ENCODE data around the gene KCNAB3.

The KCNAB3 gene

DNA sequence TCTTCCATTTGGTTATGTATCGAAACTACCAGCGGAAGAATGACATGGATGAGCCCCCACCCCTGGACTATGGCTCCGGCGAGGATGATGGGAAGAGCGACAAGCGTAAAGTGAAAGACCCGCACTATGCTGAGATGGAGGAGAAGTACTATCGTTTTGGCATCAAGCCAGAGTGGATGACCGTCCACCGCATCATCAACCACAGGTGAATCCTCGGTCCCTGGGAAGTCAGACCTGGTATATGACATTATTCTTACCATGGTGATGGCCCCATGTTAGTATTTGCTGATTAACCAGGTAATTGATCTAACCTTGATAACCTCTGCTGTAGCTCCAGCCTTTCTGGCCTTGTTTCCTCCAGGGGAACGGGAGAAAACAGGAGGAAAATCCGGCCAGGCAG lies 32.6 kb downstream of the KCNAB3 start:
- DNase-seq: no peak

DNA sequence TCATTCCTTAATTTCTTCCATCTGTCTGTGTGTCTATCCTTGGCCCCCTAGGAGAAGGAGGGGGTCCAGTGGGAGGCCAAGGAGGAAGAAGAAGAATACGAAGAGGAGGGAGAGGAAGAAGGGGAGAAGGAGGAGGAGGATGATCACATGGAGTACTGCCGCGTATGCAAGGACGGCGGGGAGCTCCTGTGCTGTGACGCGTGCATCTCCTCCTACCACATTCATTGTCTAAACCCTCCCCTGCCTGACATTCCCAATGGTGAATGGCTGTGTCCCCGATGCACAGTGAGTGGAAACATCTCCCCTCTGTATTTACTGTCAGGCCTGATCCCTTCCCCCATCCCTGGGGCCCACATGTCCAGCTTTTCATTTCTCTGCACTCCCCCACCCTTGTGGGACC lies 34.8 kb downstream of the KCNAB3 start:
- no peak for DNase-seq

GRCh38 chr17:7894226-7894625 lies 35.4 kb downstream of the KCNAB3 start:
- DNase-seq: no peak

DNA sequence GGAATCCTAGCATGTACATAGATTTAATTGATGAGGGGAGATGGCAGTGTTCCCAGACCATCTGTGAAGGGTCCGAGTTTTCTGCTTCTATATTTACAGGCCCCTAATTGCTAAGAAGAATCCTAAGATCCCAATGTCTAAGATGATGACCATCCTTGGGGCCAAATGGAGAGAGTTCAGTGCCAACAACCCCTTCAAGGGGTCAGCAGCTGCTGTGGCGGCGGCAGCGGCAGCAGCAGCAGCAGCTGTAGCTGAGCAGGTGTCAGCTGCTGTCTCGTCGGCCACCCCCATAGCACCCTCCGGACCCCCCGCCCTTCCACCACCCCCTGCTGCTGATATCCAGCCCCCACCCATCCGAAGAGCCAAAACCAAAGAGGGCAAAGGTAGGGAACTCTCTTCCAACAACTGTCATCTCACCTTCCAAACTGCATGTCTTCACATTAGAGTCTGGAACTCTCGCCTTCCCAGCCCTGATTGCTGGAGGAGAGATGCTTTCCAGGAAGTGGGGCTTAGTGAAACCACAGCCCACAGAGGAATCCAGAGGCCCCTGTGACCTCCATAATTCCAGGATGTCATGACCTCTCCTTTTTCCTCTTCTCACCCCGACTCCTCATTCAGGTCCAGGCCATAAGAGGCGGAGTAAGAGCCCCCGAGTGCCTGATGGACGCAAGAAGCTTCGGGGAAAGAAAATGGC lies 36.3 kb downstream of the KCNAB3 start:
- DNase-seq: no peak

DNA sequence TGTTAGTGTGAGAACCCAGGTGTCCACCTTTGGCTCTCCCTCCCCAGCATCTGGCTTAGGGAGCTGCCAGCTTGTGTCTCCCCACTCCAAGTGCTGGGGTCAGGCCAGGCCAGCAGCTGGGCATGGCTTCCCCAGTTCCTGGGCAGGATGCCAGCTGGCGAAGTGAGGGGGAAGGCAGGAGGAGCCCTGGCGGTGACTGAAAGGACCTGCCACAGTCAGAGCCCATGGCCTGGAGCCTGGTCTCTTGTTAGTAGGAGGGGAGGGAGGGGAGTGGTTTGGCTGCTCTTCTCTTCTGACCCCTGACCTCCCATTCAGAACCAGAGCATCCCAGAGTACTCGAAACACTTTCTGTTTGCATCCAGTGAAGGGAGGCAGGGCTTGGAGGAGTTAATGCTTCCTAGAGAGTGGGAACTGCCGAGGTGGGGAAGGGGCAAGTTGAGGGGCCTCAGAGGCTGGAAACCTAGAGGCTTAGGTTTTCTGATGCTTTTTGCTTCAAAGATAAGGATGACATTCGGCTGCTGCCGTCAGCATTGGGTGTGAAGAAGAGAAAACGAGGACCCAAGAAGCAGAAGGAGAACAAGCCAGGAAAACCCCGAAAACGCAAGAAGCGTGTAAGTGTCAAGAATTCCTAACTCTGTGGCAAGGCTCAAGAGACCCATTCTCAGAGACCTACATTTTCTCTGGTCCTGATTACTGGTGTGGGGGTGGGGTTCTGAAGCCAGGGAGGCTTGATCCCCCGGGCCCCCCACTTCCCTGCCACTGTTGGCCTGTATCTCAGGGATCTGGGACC lies 40.3 kb downstream of the KCNAB3 start:
- DNase-seq: peak; percentile 94

DNA sequence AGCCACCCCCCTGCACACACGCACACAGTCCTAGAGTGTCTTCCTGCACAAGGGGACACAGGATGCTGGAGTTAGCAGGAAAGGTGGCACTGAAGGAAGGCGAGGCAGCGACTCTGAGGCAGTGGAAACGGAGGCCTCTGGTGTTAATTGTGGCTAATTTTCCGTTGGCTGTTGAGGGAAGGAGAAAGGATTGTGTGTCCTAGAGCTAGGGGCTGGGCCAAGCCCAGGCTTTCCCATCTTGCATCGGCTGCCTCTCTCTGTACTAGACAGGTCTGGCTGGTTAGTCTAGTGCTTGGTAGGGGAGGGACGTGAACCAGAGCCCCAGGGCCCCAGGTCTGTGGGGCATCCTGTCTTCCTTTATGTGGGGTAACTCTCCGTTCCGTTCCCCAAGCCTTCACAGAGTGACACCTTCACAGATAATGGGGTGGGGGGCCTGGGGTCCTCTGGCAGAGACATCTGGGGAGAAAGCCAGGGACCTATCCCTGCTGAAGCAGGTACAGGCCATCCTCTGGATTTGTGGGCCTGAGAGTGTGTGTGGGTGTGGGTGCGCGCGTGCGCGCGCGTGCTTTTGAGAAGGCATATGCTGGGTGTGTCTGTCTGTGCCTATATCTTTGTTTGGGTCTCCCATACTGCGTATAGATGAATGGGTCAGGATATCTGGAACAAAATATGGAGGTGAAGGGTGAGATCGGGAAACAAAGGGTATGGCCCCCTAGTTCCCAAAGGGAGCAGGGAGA lies 41.3 kb downstream of the KCNAB3 start, which contains the start of gene CHD3:
TSS of gene CHD3 (plus strand) at position 606 of the 737 bp plus-strand sequence. CDS start 212 bp downstream, outside the sequence.
- no peak for DNase-seq

DNA sequence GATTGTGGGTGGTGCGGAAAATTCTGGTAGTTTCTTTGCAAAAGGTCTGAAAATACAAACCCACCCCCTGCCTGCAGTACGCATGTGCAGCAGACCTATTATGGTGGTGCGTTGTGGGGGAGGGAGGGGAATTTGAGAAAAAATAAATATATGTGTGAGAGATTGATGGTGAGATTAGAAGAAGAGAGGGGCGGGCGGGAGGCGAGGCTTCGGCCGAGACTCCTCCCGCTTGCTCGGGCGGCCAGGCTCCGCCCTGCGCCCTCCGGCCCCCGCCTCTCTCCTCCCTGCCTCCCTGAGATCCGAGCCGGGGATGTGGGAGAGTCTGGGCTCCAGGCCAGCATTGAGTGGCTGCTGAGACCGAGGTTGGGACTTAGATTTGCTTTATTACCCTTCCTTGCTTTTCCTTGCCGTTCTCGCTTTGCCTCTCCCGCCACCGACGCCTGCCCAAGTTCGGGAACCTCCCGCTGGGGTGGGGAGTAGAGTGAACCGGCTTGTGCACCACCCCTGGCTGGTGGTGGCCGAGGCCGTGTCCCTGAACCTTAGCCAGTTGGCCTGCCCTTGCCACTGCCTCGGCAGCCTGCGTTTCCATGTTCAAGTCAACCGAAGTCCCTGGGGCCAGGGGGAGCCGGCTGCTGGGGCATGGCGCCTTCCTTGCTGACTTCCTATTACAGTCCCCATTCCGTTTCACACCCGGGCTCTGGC lies 42.0 kb downstream of the KCNAB3 start:
- peak; percentile 80 for DNase-seq

DNA sequence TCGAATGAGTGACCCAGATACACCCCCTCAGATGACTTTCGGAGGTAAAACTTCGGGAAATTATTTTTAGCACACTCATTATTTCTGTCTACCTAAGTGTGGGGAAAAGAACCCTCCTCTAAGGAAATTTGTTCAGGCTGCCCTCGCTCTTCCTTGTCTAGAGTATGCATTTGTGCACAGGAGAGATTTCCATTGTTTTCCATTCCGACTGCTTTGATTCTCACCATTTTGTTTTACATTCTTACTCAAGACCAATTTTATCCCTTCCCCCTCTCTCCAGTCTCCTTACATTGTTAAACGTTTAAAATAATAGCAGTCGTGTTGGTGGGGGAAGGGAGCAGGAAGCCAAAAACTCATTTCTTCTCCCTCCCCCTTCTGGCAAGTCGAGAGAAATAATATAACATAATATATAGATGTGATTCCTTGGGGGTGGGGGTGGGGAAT lies 42.6 kb downstream of the KCNAB3 start:
- no peak for DNase-seq

DNA sequence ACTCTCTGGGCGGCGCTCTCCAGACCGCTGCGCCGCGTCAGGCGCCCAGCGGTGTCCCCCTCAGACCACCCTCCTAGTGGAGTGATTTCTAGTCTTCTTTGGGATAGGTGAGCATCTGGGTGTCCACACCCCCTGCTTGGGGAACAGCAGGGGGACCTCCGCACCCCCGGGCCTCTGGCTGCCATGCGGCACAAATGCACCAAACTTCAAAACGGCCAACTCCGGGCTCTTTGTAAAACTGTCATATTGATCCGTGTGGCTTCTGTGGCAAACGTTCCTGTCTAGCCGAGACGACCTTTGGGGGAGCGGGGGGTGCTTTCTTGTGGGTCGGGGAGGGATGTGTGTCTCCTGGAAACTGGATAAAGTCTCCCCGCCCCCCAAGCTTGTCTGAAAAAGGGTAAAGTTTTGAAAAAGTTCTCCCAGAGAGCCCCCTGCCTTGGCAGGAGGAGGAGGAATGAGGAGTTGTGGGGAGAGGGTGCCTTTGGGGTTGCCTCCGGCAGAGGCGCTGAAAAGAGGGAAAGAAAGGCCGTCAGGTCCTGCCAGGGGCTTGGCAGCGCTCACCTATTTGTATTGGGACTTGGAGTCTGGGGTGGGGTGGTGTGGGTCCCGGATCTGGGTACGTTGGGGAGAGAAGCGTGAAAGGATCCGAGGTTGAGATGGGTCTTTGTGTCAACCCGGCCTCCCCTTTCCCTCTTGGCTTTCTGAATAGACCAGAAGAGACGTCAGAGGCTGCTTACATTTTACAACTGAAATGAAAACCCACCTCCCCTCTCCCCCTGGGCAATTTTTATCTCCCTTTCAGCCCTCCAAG lies 43.2 kb downstream of the KCNAB3 start:
- DNase-seq: no peak

DNA sequence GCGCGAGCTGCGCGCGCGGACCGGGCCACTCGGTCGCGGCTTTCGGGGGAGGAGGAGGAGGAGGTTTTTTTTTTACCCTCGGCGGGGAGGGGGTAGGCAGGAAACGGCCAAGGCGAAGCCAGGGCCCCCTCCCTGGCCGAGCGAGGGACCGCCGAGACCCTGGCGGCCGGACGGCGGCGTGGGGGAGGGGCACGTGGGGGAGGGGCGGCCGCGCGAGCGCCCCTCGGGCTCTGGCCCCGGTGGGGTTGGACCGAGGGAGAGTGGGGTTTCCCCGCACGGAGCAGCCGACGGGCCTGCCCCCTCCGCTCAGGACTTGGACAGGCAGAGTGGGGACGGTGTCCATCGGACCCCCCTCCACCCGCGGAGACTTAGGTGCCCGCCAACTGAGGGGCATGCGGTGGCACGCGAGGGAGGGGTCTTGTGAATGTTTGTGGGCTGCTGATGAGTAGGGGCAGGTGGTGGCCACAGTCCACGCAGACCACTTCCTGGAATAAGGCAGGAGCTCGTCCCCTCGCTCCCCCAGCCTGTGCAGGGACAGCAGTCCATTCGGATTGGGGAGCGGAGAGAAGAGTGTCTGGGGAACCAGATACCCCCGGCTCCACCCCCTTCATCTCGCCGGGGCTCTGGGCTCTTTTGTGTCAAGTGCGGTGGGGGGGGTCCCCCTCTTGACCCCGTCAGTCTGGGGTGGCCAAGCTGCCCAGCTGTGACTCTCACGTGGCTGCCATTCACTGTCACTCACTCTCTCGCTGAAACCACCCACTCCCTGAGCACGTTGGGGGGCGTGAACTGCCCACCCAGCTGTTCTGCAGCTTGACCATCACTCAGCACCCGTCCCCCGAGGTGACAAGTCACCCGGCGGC lies 44.1 kb downstream of the KCNAB3 start:
- DNase-seq: peak; percentile 39

DNA sequence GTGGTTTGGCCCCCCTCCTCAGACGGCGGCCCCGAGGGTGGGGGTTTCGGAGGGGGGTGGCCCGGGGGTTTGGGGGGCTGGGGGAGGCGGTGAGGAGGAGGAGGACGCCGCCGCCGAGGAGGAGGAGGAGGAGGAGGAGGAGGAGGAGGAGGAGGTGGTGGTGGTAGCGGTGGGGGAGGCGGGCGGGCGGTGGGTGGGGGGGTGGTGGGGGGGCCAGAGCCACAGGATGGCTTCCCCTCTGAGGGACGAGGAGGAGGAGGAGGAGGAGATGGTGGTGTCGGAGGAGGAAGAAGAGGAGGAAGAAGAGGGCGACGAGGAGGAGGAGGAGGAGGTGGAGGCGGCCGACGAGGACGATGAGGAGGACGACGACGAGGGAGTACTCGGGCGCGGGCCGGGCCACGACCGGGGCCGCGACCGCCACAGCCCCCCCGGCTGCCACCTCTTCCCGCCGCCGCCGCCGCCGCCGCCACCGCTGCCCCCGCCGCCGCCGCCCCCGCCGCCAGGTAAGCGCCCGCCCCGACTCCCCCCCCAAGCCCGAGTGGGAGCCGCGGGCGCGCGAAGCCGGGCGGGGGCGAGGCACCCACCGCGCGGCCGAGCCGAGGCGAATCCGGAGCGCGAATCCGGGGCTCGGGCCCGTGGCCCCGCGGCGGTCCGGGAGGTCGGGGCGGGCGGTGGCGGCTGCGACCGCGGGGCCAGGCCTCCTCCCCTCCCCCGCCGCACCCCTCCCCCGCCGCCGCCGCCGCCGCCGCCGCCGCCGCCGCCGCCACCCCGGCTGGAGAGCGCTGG lies 44.9 kb downstream of the KCNAB3 start:
- DNase-seq: no peak

DNA sequence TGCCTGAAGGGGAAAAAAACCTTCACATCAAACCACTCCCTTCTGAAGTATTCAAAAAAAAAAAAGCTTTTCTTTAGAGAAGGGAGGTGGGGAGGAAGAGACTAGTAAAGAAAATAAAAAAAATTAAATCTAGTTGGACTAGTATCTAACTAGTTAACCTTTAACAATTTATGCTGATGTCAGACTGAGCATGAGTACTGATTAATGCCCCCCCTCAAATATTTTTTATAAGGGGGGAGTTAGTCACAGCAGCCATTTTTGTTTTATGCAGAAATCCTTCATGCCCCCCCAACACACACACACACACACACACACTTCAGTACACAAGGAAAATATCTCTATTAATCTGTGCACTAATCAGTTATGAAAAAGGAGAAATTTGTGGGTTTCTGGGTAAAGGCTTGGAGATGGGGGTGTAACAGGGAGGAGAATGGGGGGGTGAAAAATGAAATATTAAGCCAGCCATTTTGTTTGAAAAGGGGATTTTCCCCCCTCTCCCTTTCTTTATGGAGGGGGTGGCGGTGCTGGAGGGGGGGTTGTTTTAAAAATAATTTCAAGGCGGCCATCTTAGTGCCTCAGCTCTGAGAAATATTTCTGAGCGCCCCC lies 45.8 kb downstream of the KCNAB3 start:
- DNase-seq: no peak

- DNase-seq: no peak
Measured at GRCh38 chr17:7882629-7883028, 47.0 kb downstream of the KCNAB3 start.

GRCh38 chr17:7882068-7882467 lies 47.6 kb downstream of the KCNAB3 start:
- DNase-seq: no peak

DNA sequence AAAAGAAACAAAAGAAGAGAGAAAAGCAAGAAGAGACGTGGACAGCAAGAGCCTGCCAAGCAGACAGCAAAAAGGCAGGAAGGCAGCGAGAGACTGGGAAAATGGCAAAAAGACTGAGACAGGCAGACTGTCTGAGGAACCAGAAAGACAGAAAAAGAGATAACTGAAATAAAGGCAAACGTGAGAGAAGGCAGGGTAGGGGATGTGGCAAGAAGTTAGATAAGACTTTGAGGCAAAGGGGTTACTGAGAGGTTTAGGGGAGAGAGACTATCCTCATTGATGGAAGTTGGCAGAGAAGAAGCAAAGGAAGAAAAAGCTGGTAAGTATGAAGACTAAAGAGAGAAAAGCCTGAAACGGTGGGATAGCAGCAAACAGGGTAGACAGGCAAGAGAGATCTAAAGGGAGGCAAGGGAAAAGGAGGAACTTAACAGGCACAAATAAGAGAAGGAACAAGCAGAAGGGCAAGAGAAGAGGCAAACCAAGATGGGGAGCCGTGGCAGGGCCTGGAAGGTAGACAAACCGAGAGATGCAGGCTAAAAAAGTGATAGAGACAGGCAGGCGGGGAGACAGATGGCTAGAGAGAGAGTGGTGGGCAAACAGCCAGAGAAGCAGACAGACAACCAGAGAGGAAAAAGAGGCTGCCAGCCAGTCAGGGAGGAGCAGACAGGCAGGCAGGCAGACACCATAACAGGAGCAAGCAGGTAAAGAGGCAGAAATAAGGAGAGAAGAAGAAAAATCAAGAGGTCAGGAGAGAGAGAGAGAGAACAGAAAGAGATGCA lies 48.2 kb downstream of the KCNAB3 start:
- DNase-seq: no peak

DNA sequence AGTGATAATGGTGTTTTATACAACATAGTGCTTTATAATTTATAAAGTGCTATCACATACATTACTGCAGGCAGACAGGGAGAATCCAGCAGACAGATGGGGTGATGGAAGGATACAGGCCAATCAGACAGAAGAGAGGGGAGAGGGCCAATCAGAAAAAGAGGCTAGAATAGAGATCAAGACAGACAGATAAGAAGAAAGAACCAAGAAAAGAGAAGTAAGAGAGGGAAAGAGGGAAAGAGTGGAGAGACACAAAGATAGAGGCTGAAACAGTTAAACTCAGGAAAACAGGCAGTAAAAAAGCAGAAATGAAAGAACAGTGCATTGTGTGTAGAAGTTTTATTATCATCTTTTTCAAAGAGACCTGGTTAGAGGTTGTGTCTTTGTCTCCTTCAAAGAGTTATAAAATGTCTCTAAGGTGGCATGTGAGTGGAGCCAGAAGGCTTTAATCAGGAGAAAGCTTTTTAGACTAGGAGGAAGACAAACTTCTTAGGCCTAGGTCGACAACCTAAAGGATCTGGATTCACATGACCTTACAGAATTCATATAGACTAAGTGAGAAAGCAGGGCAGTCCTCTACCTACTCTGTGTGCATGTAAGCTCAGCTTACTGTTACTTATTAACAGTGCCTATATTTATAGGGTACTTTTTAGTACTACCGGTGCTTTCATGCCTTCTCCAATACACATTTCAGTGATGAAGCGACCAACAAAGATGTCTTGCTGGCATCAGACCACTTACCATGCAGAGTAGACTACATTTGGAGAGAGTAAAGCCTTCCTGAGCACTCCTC lies 49.4 kb downstream of the KCNAB3 start:
- DNase-seq: no peak

GRCh38 chr17:7878234-7878633 lies 51.4 kb downstream of the KCNAB3 start:
- DNase-seq: no peak

GRCh38 chr17:7875804-7876370 lies 53.8 kb downstream of the KCNAB3 start:
- no peak for DNase-seq

Measured in suppressor macrophage treated with lipopolysaccharide for 4 hours (primary cell).